ENCODE data around the gene KIFC1.

Gene KIFC1

DNA sequence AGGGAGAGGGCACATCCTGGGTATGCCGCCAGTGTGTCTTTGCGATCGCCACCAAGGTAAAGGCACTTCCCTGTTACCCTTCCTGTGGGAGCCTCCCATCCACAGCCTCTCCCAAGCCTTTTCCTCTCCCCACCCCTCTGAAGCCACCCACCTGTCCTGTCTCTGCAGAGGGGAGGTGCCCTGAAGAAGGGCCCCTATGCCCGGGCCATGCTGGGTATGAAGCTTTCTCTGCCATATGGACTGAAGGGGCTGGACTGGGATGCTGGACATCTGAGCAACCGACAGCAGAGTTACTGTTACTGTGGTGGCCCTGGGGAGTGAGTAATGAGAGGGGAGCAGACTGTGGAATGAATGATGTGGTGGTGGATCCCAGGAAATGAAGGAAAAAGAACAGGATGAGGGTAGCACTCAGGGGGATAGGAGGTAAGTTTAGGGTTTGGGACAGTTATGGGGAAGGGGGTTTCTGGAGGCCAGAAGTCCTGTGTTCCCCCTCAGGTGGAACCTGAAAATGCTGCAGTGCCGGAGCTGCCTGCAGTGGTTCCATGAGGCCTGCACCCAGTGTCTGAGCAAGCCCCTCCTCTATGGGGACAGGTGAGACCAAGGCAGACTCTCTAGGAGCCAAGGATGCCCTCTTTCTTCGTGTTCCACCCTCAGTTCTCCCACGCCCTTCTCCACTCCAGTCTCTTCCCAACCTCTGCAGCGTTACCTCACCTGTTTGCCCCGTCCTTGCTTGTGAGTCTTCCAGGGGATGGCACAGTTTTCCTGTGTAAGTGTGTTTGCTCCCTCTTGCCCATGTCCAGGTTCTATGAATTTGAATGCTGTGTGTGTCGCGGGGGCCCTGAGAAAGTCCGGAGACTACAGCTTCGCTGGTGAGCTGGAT lies 21.9 kb downstream of the KIFC1 start:
- ChIA-PET CTCF (interaction anchor here (0.7 kb wide), 1 partner anchor 11 kb away, joined by 3 read pairs; no protein-coding TSS in a partner anchor), POLR2A (no interaction called here)
- no peak overlapping the region for H3K4me3 ChIP-seq (ENCODE audit: low read depth, low read length)
- DNase-seq (ENCODE audit: low read depth, low spot score): no peak
- no peak for TF ChIP-seq CTCF (IDR thresholded peaks at IDR 0.05; ENCODE audit: insufficient read depth, low read length, missing control alignments)

DNA sequence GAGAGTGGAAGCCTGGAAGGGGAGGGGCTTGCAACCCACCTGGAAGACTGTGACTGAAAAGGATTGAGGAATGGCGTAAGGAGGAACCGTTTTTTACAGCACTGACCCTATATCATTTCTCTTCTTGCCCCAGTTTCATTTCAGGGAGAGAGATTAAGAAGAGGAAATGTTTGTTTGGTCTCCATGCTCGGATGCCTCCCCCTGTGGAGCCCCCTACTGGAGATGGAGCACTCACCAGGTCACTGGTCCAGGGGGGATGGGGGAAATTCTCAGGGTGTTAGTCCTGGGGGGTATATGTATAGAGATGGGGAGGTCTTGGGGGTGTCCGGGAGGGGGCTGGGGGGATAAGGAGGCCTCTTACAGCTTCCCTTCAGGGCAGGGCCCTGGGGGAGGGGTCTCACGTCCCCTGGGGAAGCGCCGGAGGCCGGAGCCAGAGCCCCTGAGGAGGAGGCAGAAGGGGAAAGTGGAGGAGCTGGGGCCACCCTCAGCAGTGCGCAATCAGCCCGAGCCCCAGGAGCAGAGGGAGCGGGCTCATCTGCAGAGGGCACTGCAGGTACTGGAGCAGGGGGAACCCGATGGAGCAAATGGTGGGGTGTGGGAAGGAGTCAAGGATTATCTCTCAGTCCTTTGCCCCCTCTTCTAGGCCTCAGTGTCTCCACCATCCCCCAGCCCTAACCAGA lies 23.1 kb downstream of the KIFC1 start:
- DNase-seq (ENCODE audit: low read depth, low spot score): no peak
- POLR2A ChIA-PET: interaction anchor here (1.1 kb wide), 1 partner anchor 96 kb away, joined by 3 read pairs; no protein-coding TSS in a partner anchor
- H3K4me3 ChIP-seq (ENCODE audit: low read depth, low read length): peak overlapping the region; percentile 3; the same call in 1 of the 2 replicates
- peak; percentile 44 for TF ChIP-seq CTCF (IDR thresholded peaks at IDR 0.05; ENCODE audit: insufficient read depth, low read length, missing control alignments)
- CTCF ChIA-PET: interaction anchor here (0.7 to 1.1 kb wide), 2 partner anchors 10 to 20 kb away, joined by 3 read pairs; no protein-coding TSS in a partner anchor

GRCh38 chr6:33415831-33416230 lies 24.2 kb downstream of the KIFC1 start:
- ChIA-PET POLR2A (no interaction called here), CTCF (interaction anchor here (1.1 to 2.3 kb wide), 4 partner anchors 9 to 164 kb away, joined by 3 to 11 read pairs (median 5); partner anchors contain the start of gene BAK1)
- TF ChIP-seq CTCF (IDR thresholded peaks at IDR 0.05; ENCODE audit: insufficient read depth, low read length, missing control alignments): no peak
- no peak for DNase-seq (ENCODE audit: low read depth, low spot score)
- peak overlapping the region; percentile 91 for H3K4me3 ChIP-seq (ENCODE audit: low read depth, low read length)

DNA sequence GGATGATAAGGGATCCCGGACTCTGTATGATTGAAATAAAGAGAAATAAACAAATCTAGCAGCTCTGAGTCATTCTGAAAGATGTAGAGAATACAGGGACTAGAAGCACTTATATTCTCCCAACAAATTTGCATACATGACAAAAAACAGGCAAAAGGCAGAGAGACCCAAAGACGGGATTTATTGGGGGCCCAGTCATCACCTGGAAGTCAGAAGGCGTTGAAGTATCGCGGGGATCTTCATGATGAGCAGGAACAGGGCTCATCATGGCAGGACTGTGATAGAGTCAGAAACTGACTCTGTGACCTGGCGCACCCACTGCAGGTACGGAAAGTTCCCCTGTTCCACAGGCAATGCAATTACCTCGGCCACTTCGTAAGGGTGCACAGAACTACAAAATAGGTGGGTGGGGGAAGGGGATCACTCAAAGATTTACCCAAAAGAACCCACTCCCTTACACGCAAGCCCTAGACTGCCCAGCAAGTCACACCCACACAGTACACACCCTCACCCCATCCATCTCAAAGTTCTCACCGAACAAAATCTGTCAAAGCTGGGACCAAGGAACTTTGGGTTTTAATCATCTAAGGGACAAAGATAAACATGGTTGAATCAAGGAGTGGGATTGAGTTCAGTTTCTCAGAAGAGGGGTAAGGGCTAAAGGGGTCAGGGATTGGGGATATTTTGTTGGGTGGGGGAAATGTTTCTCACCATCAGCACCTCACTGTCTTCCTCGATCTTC lies 24.9 kb downstream of the KIFC1 start:
- no peak for DNase-seq (ENCODE audit: low read depth, low spot score)
- POLR2A ChIA-PET: interaction anchor here (0.6 kb wide), 1 partner anchor 9 kb away, joined by 4 read pairs; no protein-coding TSS in a partner anchor
- H3K4me3 ChIP-seq (ENCODE audit: low read depth, low read length): peak overlapping the region; percentile 91
- CTCF ChIA-PET: interaction anchor here (1.1 to 2.3 kb wide), 4 partner anchors 9 to 163 kb away, joined by 3 to 11 read pairs (median 5); partner anchors contain the start of gene BAK1
- no peak for TF ChIP-seq CTCF (IDR thresholded peaks at IDR 0.05; ENCODE audit: insufficient read depth, low read length, missing control alignments)

- H3K4me3 ChIP-seq (ENCODE audit: low read depth, low read length): peak overlapping the region; percentile 91
- ChIA-PET POLR2A (interaction anchor here (0.6 kb wide), 1 partner anchor 9 kb away, joined by 4 read pairs; no protein-coding TSS in a partner anchor), CTCF (interaction anchor here (1.1 to 2.3 kb wide), 5 partner anchors 8 to 162 kb away, joined by 3 to 11 read pairs (median 7); partner anchors contain the start of gene BAK1)
- peak; percentile 64 for DNase-seq (ENCODE audit: low read depth, low spot score)
- TF ChIP-seq CTCF (IDR thresholded peaks at IDR 0.05; ENCODE audit: insufficient read depth, low read length, missing control alignments): no peak
Observed at GRCh38 chr6:33417128-33417902, 25.7 kb downstream of the KIFC1 start.
